NCI-H526 treated with DMSO at 0.1 percent for 48 hours (cell line): ENCODE data around the gene HSPA5.

Experiments used
- DNase-seq: peaks from one replicate; lab custom pipeline; 2025; lab: John Stamatoyannopoulos, UW

Gene HSPA5

GRCh38 chr9:125189361-125190289 is 51.5 kb downstream of the HSPA5 start, which contains the start of gene PPP6C:
Gene PPP6C, minus strand, starts transcription at chr9:125189803. Its CDS starts 85 bp downstream, at chr9:125189718.
- DNase-seq = peak; percentile 75

- no peak for DNase-seq
Observed at GRCh38 chr9:125189011-125189360, 52.2 kb downstream of the HSPA5 start.
